H1 (cell line): ENCODE results near the gene PCBD1. TPM values are rescaled to one million over a fixed set of nuclear protein-coding genes. Genes with fewer than 3 reads are reported as not detected.

Experiments used
- CTCF ChIA-PET: fragments of 300-600 bp; sonication (Branson Sonifier 250); formaldehyde crosslinking; loops from one replicate; lab custom pipeline; 2021; ENCODE audit not compliant: partially characterized antibody; lab: Charles Lee
- POLR2A ChIA-PET: fragments of 300-600 bp; sonication (Branson Sonifier 250); formaldehyde crosslinking; loops from one replicate; lab custom pipeline; 2021; ENCODE audit warnings: inconsistent platforms; ENCODE audit not compliant: partially characterized antibody; lab: Charles Lee
- DNase-seq, 2 experiments: peaks; one replicate each; pipeline versions ENCODE4 v3.0.0 to v3.0.0-alpha.2; 2010 to 2022; ENCODE audit warnings: low spot score in 2 of 2, low read depth in 1 of 2, mixed read lengths in 1 of 2
- FAIRE-seq: peaks from 2 replicates; lab custom pipeline; 2011; peaks lifted over from hg19 to GRCh38; lab: Jason Lieb, UNC
- H2AFZ ChIP-seq: 2 replicates; pipeline ENCODE4 v1.8.1; 2012; ENCODE audit warnings: low read length, inconsistent platforms
- H2AK5ac ChIP-seq: 2 replicates; pipeline ENCODE4 v1.6.1; 2013; ENCODE audit warnings: low read depth, low read length
- H2BK120ac ChIP-seq: replicated peaks from 2 replicates; pipeline ENCODE3; 2013; ENCODE audit warnings: low read depth, low read length, inconsistent platforms
- H2BK12ac ChIP-seq: 2 replicates; pipeline ENCODE4 v1.6.1; 2013; ENCODE audit warnings: low read depth, low read length
- H2BK15ac ChIP-seq: 2 replicates; pipeline ENCODE4 v1.6.1; 2013; ENCODE audit warnings: low read length
- H2BK20ac ChIP-seq: 2 replicates; pipeline ENCODE4 v1.6.1; 2013; ENCODE audit warnings: low read length
- H2BK5ac ChIP-seq: 2 replicates; pipeline ENCODE4 v1.6.1; 2013; ENCODE audit warnings: low read depth, low read length
- H3K14ac ChIP-seq: 2 replicates; pipeline ENCODE4 v1.6.1; 2013; ENCODE audit warnings: inconsistent platforms; ENCODE audit not compliant: insufficient read length
- H3K18ac ChIP-seq: 2 replicates; pipeline ENCODE4 v1.6.1; 2013; ENCODE audit warnings: low read length; ENCODE audit errors: extremely low read depth
- H3K23ac ChIP-seq: 2 replicates; pipeline ENCODE4 v1.6.1; 2013; ENCODE audit warnings: inconsistent platforms; ENCODE audit not compliant: insufficient read length
- H3K23me2 ChIP-seq: 2 replicates; pipeline ENCODE4 v1.6.1; 2013; ENCODE audit warnings: low read depth, low read length
- H3K27ac ChIP-seq: 2 replicates; pipeline ENCODE4 v1.6.1; 2011; ENCODE audit warnings: low read depth, low read length, inconsistent platforms
- H3K27me3 ChIP-seq, 4 experiments: replicated peaks in 1 of 4; 1 replicate in 1 of 4; 2 replicates in 3 of 4; pipeline versions ENCODE4 v1.6.1 to v1.8.1; 2011 to 2013; ENCODE audit warnings: low read length in 3 of 4, mild to moderate bottlenecking in 3 of 4, inconsistent platforms in 2 of 4, mixed read lengths in 2 of 4, moderate library complexity in 1 of 4; ENCODE audit not compliant: control insufficient read depth in 3 of 4, insufficient read depth in 3 of 4; ENCODE audit errors: extremely low read depth in 1 of 4
- H3K36me3 ChIP-seq, 4 experiments: 2 replicates each; pipeline versions ENCODE4 v1.6.1 to v1.8.1; 2011 to 2013; ENCODE audit warnings: mild to moderate bottlenecking in 4 of 4, low read length in 3 of 4, moderate library complexity in 2 of 4, control low read depth in 1 of 4, inconsistent platforms in 1 of 4; ENCODE audit not compliant: insufficient read depth in 4 of 4, control insufficient read depth in 2 of 4
- H3K4ac ChIP-seq: replicated peaks from 2 replicates; pipeline ENCODE3; 2013; ENCODE audit warnings: low read length, low read depth, mixed read lengths, inconsistent platforms; ENCODE audit not compliant: insufficient read length
- H3K4me1 ChIP-seq, 4 experiments: replicated peaks in 1 of 4; 1 replicate in 1 of 4; 2 replicates in 3 of 4; pipeline versions ENCODE4 v1.6.1 to v1.8.1; 2011 to 2013; ENCODE audit warnings: low read length in 3 of 4, inconsistent platforms in 2 of 4, mixed read lengths in 1 of 4; ENCODE audit not compliant: insufficient read depth in 4 of 4, control insufficient read depth in 3 of 4
- H3K4me2 ChIP-seq, 2 experiments: 2 replicates each; pipeline versions ENCODE4 v1.6.1 to v1.8.1; 2011 to 2013; ENCODE audit warnings: low read depth in 2 of 2, low read length in 2 of 2, control low read depth in 1 of 2, inconsistent platforms in 1 of 2, mild to moderate bottlenecking in 1 of 2; ENCODE audit not compliant: insufficient read depth in 1 of 2
- H3K4me3 ChIP-seq, 4 experiments: fragments of 200-600, 300-600 bp in 1 of 4; sonication (generic), shearing (Covaris generic), sonication (Bioruptor Twin) in 1 of 4; 2 replicates each; pipeline versions ENCODE4 v1.5.1 to v1.8.1; 2011 to 2016; ENCODE audit warnings: low read length in 4 of 4, low read depth in 3 of 4, control low read depth in 2 of 4, inconsistent platforms in 2 of 4, mild to moderate bottlenecking in 2 of 4, mixed read lengths in 1 of 4, moderate library complexity in 1 of 4; ENCODE audit not compliant: insufficient read depth in 2 of 4; ENCODE audit errors: extremely low read depth in 1 of 4
- H3K56ac ChIP-seq: replicated peaks from 2 replicates; pipeline ENCODE3; 2013; ENCODE audit warnings: low read depth, mild to moderate bottlenecking, mixed read lengths, low read length, inconsistent platforms; ENCODE audit not compliant: insufficient read length
- H3K79me1 ChIP-seq: 2 replicates; pipeline ENCODE4 v1.6.1; 2013; ENCODE audit warnings: low read depth, low read length, control low read depth
- H3K79me2 ChIP-seq, 2 experiments: 2 replicates each; pipeline versions ENCODE4 v1.6.1 to v1.8.1; 2012 to 2013; ENCODE audit warnings: low read length in 2 of 2, mild to moderate bottlenecking in 2 of 2, inconsistent platforms in 1 of 2; ENCODE audit not compliant: insufficient read depth in 2 of 2, control insufficient read depth in 1 of 2
- H3K9ac ChIP-seq, 4 experiments: replicated peaks in 1 of 4; 1 replicate in 1 of 4; 2 replicates in 3 of 4; pipeline versions ENCODE4 v1.6.1 to v1.8.1; 2011 to 2013; ENCODE audit warnings: low read depth in 3 of 4, low read length in 3 of 4, control low read depth in 2 of 4, mild to moderate bottlenecking in 2 of 4, moderate library complexity in 2 of 4, inconsistent platforms in 1 of 4; ENCODE audit errors: extremely low read depth in 1 of 4
- H3K9me3 ChIP-seq, 2 experiments: 2 replicates each; pipeline versions ENCODE4 v1.6.1 to v1.8.1; 2012 to 2013; ENCODE audit warnings: mild to moderate bottlenecking in 2 of 2, moderate library complexity in 2 of 2, control low read depth in 1 of 2, inconsistent platforms in 1 of 2, low read depth in 1 of 2, low read length in 1 of 2, mixed read lengths in 1 of 2; ENCODE audit not compliant: insufficient read depth in 2 of 2
- H4K20me1 ChIP-seq, 2 experiments: replicated peaks in 1 of 2; 2 replicates each; pipeline versions ENCODE3 to v1.8.1; 2011 to 2013; ENCODE audit warnings: inconsistent platforms in 2 of 2, low read length in 2 of 2, mild to moderate bottlenecking in 1 of 2; ENCODE audit not compliant: insufficient read depth in 2 of 2, control insufficient read depth in 1 of 2
- H4K5ac ChIP-seq: 2 replicates; pipeline ENCODE4 v1.6.1; 2013; ENCODE audit warnings: low read length, low read depth, mixed read lengths, inconsistent platforms; ENCODE audit not compliant: insufficient read length
- H4K8ac ChIP-seq: 2 replicates; pipeline ENCODE4 v1.8.0; 2013; ENCODE audit warnings: mild to moderate bottlenecking, moderate library complexity, low read length, inconsistent platforms; ENCODE audit not compliant: insufficient read depth; ENCODE audit errors: extremely low read depth
- H4K91ac ChIP-seq: replicated peaks from 2 replicates; pipeline ENCODE3; 2013; ENCODE audit warnings: low read length, mixed read lengths, inconsistent platforms; ENCODE audit not compliant: insufficient read length
- SIX5 ChIP-seq: IDR thresholded peaks from 2 replicates; pipeline ENCODE4 v1.6.1; 2011; ENCODE audit warnings: mild to moderate bottlenecking, low read depth, low read length
- SUZ12 ChIP-seq: fragments of 200-600 bp; sonication (generic); IDR thresholded peaks from 2 replicates; pipeline ENCODE4 v1.6.1; 2012; ENCODE audit warnings: mild to moderate bottlenecking, inconsistent platforms, low read length, moderate library complexity, mixed read lengths
- WGBS, 2 experiments: shearing (Covaris generic) in 1 of 2; methylation state at CpG; one replicate each; pipeline versions ENCODE4 v1.1.6 to v1.1.7; 2013 to 2015; ENCODE audit warnings: low lambda C conversion rate in 2 of 2, mixed read lengths in 2 of 2, inconsistent platforms in 1 of 2, low coverage in 1 of 2, missing lambda C conversion rate in 1 of 2; ENCODE audit not compliant: insufficient replicate concordance in 2 of 2, insufficient coverage in 1 of 2, insufficient read length in 1 of 2; ENCODE audit errors: extremely low coverage in 1 of 2, missing lambda C conversion rate in 1 of 2; 5-methylcytosine and 5-hydroxymethylcytosine counted together
- polyA plus RNA-seq, 7 experiments: library from polyadenylated mRNA; depleted of rRNA in 3 of 7; stranded (reverse) in 5 of 7; unstranded in 2 of 7; fragments of >200 nt in 5 of 7; fragments of 200-250 nt in 2 of 7; gene quantifications; 1 replicate in 5 of 7; 2 replicates in 1 of 7; 4 replicates in 1 of 7; pipeline versions ENCODE4 v1.2.1 to v1.2.3, GENCODE V29; 2011 to 2013; ENCODE audit warnings: missing spikeins in 2 of 7, mixed read lengths in 2 of 7
- total RNA-seq: library from RNA; stranded (reverse); fragmentation: NEBNext Ultra II Directional; extraction: Animal tissue kit (Norgen Biotek cat#: 25700); gene quantifications from 2 replicates; pipeline ENCODE4 v1.2.1, GENCODE V29; 2021

The PCBD1 gene
- total and polyA plus RNA-seq, 2 of the 8 experiments (the other 6 are each of a cell fraction or from before 2014, with no cell fraction given) = 46.5 to 55.0 TPM

DNA sequence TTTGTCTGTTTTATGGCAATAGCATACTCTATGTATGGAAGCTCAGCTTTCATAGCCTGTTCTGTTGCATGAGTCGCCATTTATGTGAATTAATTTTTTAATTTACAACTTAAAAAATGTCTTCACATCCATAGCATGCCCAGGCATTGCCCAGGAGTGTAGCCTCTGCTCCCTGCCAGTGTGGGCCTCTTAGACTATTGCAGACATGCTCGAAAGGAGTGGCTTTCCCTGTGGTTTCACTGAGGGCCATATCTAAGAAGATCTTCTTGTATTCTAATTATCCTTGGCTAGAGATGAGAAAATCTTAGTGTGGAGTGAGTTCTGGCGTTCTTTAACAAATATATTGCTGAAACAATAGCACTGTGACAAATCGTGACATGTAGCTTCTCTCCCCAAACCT lies 35.3 kb downstream of the PCBD1 start:
- H3K4me3 ChIP-seq = no peak overlapping the region
- 90% methylated on average over 4 of the region's 4 CpGs; no CpG with 5 or more reads in 1 of the 2 experiments for WGBS, 2 experiments
- peaks cover 2 to 3% of the 10 kb centered on the region in 2 experiments for H4K20me1 ChIP-seq
- no peak for DNase-seq
- H3K9me3 ChIP-seq = no peaks in the 10 kb centered on the region
- no peak overlapping the region for H2BK20ac ChIP-seq
- H3K14ac ChIP-seq = no peak overlapping the region
- no peak for FAIRE-seq
- ChIA-PET CTCF (interaction anchor here (1.4 to 1.8 kb wide), 2 partner anchors 11 to 40 kb away, joined by 3 to 7 read pairs; no protein-coding TSS in a partner anchor), POLR2A (interaction anchor here (1.5 kb wide), 1 partner anchor 36 kb away, joined by 4 read pairs; no protein-coding TSS in a partner anchor)
- no peak overlapping the region for H4K8ac ChIP-seq
- H2AK5ac ChIP-seq = no peak overlapping the region
- H3K23ac ChIP-seq = no peak overlapping the region
- H3K4ac ChIP-seq = no peak overlapping the region
- no peaks in the 10 kb centered on the region for H3K27me3 ChIP-seq
- H3K36me3 ChIP-seq = peaks cover 2 to 44% (median 27%) of the 10 kb centered on the region in 4 experiments; a peak in 7 of 8 replicates
- no peak overlapping the region for H4K91ac ChIP-seq
- no peak overlapping the region for H3K56ac ChIP-seq
- no peak overlapping the region for H2AFZ ChIP-seq
- H3K18ac ChIP-seq = no peak overlapping the region
- no peaks in the 10 kb centered on the region for H3K4me1 ChIP-seq
- no peak overlapping the region for H2BK120ac ChIP-seq
- no peak overlapping the region for H2BK12ac ChIP-seq
- H2BK5ac ChIP-seq = no peak overlapping the region
- H3K79me1 ChIP-seq = no peaks in the 10 kb centered on the region; the same call in 1 of the 2 replicates
- no peaks in the 10 kb centered on the region for H3K23me2 ChIP-seq
- H2BK15ac ChIP-seq = no peak overlapping the region
- H3K79me2 ChIP-seq = no peaks in the 10 kb centered on the region
- no peak for TF ChIP-seq SUZ12
- no peak for TF ChIP-seq SIX5
- H4K5ac ChIP-seq = no peak overlapping the region
- no peak overlapping the region for H3K4me2 ChIP-seq
- H3K27ac ChIP-seq = no peak overlapping the region
- no peak overlapping the region for H3K9ac ChIP-seq
